ENCODE results near the gene LIMCH1.

Gene LIMCH1

GRCh38 chr4:41601025-41601424, 63.1 kb downstream of the LIMCH1 start:
- Histone ChIP-seq H3K4me3 (no peak overlapping the region), H3K27ac (no peak overlapping the region)
- TF ChIP-seq CTCF (IDR thresholded peaks at IDR 0.05): no peak
- no peak for DNase-seq (ENCODE audit: low spot score)

GRCh38 chr4:41602113-41602512, 64.2 kb downstream of the LIMCH1 start:
- no peak for TF ChIP-seq CTCF (IDR thresholded peaks at IDR 0.05)
- DNase-seq (ENCODE audit: low spot score): no peak
- Histone ChIP-seq H3K4me3 (no peak overlapping the region), H3K27ac (no peak overlapping the region)

GRCh38 chr4:41602886-41603498, 65.0 kb downstream of the LIMCH1 start:
- Histone ChIP-seq H3K4me3 (no peak overlapping the region), H3K27ac (no peak overlapping the region)
- TF ChIP-seq CTCF (IDR thresholded peaks at IDR 0.05): no peak
- DNase-seq (ENCODE audit: low spot score): no peak

- TF ChIP-seq CTCF (IDR thresholded peaks at IDR 0.05): no peak
- no peak for DNase-seq (ENCODE audit: low spot score)
- H3K27ac ChIP-seq: no peak overlapping the region
These were observed 71.9 kb downstream of the LIMCH1 start for GRCh38 chr4:41609851-41610250.

GRCh38 chr4:41610474-41610873, 72.5 kb downstream of the LIMCH1 start:
- no peak for DNase-seq (ENCODE audit: low spot score)
- no peak overlapping the region for H3K4me3 ChIP-seq
- no peak overlapping the region for H3K27ac ChIP-seq
- TF ChIP-seq CTCF (IDR thresholded peaks at IDR 0.05): no peak

More at GRCh38 chr4:41609851-41610250, 71.9 kb downstream of the LIMCH1 start:
- H3K4me3 ChIP-seq: no peak overlapping the region

GRCh38 chr4:41611124-41611838, 73.3 kb downstream of the LIMCH1 start:
- Histone ChIP-seq H3K27ac (peak overlapping the region in 1 of 2 donors; percentile 61), H3K4me3 (no peak overlapping the region)
- no peak for TF ChIP-seq CTCF (IDR thresholded peaks at IDR 0.05)
- DNase-seq (ENCODE audit: low spot score): no peak
